GM12878 (cell line): ENCODE results near the gene HNRNPH1.

Source experiments
- CEBPB ChIP-seq, 2 experiments: fragments of 150-350 bp in 1 of 2; IDR thresholded peaks; 2 replicates each; pipeline ENCODE4 v1.6.1; 2012 to 2014; ENCODE audit warnings: low read depth in 2 of 2, low read length in 2 of 2, borderline replicate concordance in 1 of 2, inconsistent platforms in 1 of 2
- CTCF ChIP-seq, 3 experiments: IDR thresholded peaks in 2 of 3; conservative IDR thresholded peaks in 1 of 3; 2 replicates each; pipeline ENCODE4 v1.5.1; 2011; ENCODE audit warnings: low read depth in 3 of 3, low read length in 3 of 3, mild to moderate bottlenecking in 3 of 3, control low read depth in 2 of 3, moderate library complexity in 2 of 3, inconsistent platforms in 1 of 3, mixed read lengths in 1 of 3; ENCODE audit not compliant: control insufficient read depth in 2 of 3, insufficient read depth in 1 of 3; ENCODE audit errors: extremely low read depth in 1 of 3
- POLR2A ChIP-seq: IDR thresholded peaks from 2 replicates; pipeline ENCODE4 v1.6.1; 2011; ENCODE audit warnings: low read depth, mild to moderate bottlenecking, low read length
- RELA ChIP-seq: fragments of 450-650 bp; IDR thresholded peaks from 2 replicates; pipeline ENCODE4 v1.8.0; 2014; ENCODE audit warnings: borderline replicate concordance; ENCODE audit not compliant: partially characterized antibody
- SMAD5 ChIP-seq: IDR thresholded peaks from 2 replicates; pipeline ENCODE4 v1.6.1; 2016; ENCODE audit warnings: antibody characterized with exemption, low read depth
- SRF ChIP-seq, 2 experiments: IDR thresholded peaks; 2 replicates each; pipeline ENCODE4 v1.6.1; 2011; ENCODE audit warnings: low read depth in 2 of 2, low read length in 2 of 2, mild to moderate bottlenecking in 1 of 2, moderate library complexity in 1 of 2
- TF ChIP-seq, protein P1 (sequence below): IDR thresholded peaks from 2 replicates; pipeline ENCODE4 v1.6.1; 2012; ENCODE audit warnings: low read depth, low read length, improper control_type of control experiment

- TF ChIP-seq SMAD5 = no peak
- TF ChIP-seq, protein P1, sequence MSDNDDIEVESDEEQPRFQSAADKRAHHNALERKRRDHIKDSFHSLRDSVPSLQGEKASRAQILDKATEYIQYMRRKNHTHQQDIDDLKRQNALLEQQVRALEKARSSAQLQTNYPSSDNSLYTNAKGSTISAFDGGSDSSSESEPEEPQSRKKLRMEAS = no peak
- TF ChIP-seq CEBPB (IDR thresholded peaks at IDR 0.05; ENCODE audit: borderline replicate concordance in 1 of 2, low read depth in 2 of 2, low read length in 2 of 2) = no peak
- TF ChIP-seq CTCF (IDR thresholded peaks at IDR 0.05 in 2 of 3, conservative IDR thresholded peaks at IDR 0.05 in 1 of 3; ENCODE audit: control insufficient read depth in 2 of 3, extremely low read depth in 1 of 3, insufficient read depth in 1 of 3, low read depth in 3 of 3, low read length in 3 of 3) = no peak
- no peak for TF ChIP-seq RELA
- no peak for TF ChIP-seq SRF (IDR thresholded peaks at IDR 0.05; ENCODE audit: low read depth in 2 of 2, low read length in 2 of 2)
- peak; percentile 22 for TF ChIP-seq POLR2A
Observed at GRCh38 chr5:179606071-179606909, 17.2 kb downstream of the HNRNPH1 start.
